WI38 (cell line): ENCODE measurements around the gene MAIP1.

Experiments
- H3K4me3 ChIP-seq: 2 replicates; pipeline ENCODE4 v1.5.1; 2011; ENCODE audit warnings: low read depth, mild to moderate bottlenecking, control low read depth, low read length
- CTCF ChIP-seq: IDR thresholded peaks from 2 replicates; pipeline ENCODE4 v1.5.1; 2012; ENCODE audit warnings: low read depth, mild to moderate bottlenecking, control low read depth, low read length

Gene MAIP1

GRCh38 chr2:199914372-199914958 is 40.9 kb upstream of the MAIP1 start:
- no peak for TF ChIP-seq CTCF
- no peak overlapping the region for H3K4me3 ChIP-seq

GRCh38 chr2:199916980-199917379 is 38.4 kb upstream of the MAIP1 start:
- H3K4me3 ChIP-seq = no peak overlapping the region
- no peak for TF ChIP-seq CTCF

GRCh38 chr2:199922856-199923255 is 32.5 kb upstream of the MAIP1 start:
- no peak overlapping the region for H3K4me3 ChIP-seq
- TF ChIP-seq CTCF = no peak

- no peak overlapping the region for H3K4me3 ChIP-seq
- TF ChIP-seq CTCF = no peak
Measured at GRCh38 chr2:199923924-199924323, 31.5 kb upstream of the MAIP1 start.

- H3K4me3 ChIP-seq = no peak overlapping the region
- no peak for TF ChIP-seq CTCF
Measured at GRCh38 chr2:199926806-199927205, 28.6 kb upstream of the MAIP1 start.

- no peak for TF ChIP-seq CTCF
- H3K4me3 ChIP-seq = no peak overlapping the region
Measured at GRCh38 chr2:199928226-199928625, 27.2 kb upstream of the MAIP1 start.

- TF ChIP-seq CTCF = no peak
- H3K4me3 ChIP-seq = no peak overlapping the region
Measured at GRCh38 chr2:199928626-199929025, 26.8 kb upstream of the MAIP1 start.
